ENCODE results near the gene RRP1B. TPM values are rescaled to one million over a fixed set of nuclear protein-coding genes. Genes with fewer than 3 reads are reported as not detected.
A peak's percentile ranks its signal among the peaks of the same experiment; 100 is the strongest.
"Not testable (repeated sequence)": the region's sequence is repeated elsewhere in the genome, so short reads cannot be mapped to it uniquely, and the experiment has no call there.

Gene RRP1B
- total RNA-seq, 2 donors from 2014 or later: 38.3 to 81.8 TPM

DNA sequence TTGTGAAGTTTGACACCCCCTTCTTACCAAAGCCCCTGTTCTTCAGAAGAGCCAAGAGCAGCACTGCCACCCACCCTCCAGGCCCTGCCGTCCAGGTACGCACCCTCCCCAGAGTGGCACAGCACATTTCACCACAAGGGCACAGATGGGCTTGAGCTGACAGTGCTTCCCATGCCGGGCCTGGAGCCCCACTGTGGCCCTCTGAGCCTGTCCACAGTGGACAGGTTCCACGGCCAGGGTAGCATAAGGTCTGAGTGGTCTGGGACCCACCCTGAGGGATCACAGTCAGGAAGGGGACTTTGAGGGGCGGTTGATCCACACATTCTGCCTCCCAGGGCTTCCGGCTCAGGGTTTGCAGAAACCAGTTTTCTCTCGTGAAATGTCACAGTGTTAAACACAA is 31.0 kb downstream of the RRP1B start:
- no peak for DNase-seq (ENCODE audit: low spot score)
- Mint-ChIP-seq H3K36me3 (peaks cover 22% of the 10 kb centered on the region), H3K27ac (no peak overlapping the region), H3K4me1 (ENCODE audit: low read depth in 2 of 2) (no peaks in the 10 kb centered on the region), H3K9me3 (no peaks in the 10 kb centered on the region), H3K4me3 (no peak overlapping the region), H3K27me3 (no peaks in the 10 kb centered on the region)
- ATAC-seq: no peak

DNA sequence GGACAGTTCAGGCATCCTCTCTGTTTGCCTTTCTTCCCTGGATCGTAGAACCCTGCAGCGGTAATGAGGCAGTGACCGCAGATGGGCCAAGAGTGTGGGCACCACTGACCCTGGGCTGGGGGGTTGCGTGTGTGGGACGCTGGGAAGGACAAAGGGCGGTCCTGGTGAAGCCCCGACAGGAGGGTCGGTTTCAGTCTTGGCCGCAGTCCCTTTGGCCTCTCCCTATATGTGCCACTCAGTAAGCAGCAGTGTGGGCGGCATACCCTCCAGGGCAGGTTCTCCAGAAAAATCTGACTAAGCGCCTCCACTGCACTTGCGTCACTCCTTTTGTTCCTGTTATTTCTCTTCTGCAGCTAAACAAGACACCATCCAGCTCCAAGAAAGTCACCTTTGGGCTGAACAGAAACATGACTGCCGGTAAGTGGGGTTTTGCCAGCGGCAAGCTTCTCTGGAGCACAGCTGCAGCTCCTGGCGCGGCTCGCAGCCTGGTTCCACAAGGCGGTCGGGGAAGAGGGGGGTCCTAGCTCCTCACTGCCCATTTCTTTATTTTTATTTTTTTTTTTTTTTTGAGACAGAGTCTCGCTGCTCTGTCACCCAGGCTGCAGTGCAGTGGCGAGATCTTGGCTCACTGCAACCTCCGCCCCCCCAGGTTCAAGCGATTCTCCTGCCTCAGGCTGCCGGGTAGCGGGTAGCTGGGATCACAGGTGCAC is 31.9 kb downstream of the RRP1B start:
- H3K4me1 Mint-ChIP-seq (ENCODE audit: low read depth in 2 of 2): no peaks in the 10 kb centered on the region
- H3K27ac Mint-ChIP-seq: no peak overlapping the region
- no peak for ATAC-seq
- no peaks in the 10 kb centered on the region for H3K9me3 Mint-ChIP-seq
- DNase-seq (ENCODE audit: low spot score): no peak
- H3K36me3 Mint-ChIP-seq: peaks cover 23% of the 10 kb centered on the region
- H3K4me3 Mint-ChIP-seq: no peak overlapping the region
- H3K27me3 Mint-ChIP-seq: no peaks in the 10 kb centered on the region

DNA sequence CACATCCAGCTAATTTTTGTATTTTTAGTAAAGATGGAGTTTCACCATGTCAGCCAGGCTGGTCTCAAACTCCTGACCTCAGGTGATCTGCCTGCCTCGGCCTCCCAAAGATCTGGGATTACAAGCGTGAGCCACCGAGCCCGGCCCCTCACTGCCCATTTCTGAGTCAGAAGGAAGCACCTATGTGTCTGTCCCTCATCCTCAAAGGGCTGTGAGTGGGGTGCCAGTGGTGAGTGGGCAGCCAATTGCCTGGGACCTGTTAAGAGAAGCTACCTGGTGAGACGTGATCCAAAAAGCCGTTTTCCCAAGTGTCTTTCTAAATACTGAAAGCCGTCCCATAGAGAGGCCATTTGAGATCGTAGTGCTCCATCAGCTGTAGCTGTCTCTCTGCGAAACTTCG is 32.4 kb downstream of the RRP1B start:
- H3K4me1 Mint-ChIP-seq (ENCODE audit: low read depth in 2 of 2): no peaks in the 10 kb centered on the region
- H3K4me3 Mint-ChIP-seq: no peak overlapping the region
- peaks cover 18% of the 10 kb centered on the region for H3K36me3 Mint-ChIP-seq
- no peaks in the 10 kb centered on the region for H3K27me3 Mint-ChIP-seq
- DNase-seq (ENCODE audit: low spot score): no peak
- no peak for ATAC-seq
- H3K27ac Mint-ChIP-seq: no peak overlapping the region
- H3K9me3 Mint-ChIP-seq: no peaks in the 10 kb centered on the region

DNA sequence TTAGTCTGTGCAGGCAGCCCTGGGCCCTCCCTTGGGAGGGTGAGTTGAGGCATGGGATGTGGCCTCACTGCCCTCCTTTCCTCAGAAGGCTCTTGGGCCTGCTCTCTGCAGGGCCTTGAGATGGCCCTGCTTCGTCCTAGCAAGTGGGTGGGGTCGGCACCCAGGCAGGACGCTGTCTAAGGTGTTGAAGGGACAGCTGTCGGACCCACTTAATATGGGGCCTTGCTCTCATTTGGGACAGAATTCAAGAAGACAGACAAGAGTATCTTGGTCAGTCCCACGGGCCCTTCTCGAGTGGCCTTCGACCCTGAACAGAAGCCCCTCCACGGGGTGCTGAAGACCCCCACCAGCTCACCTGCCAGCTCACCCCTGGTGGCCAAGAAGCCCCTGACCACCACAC is 33.6 kb downstream of the RRP1B start:
- no peak for DNase-seq (ENCODE audit: low spot score)
- H3K36me3 Mint-ChIP-seq: peaks cover 11% of the 10 kb centered on the region
- no peak overlapping the region for H3K4me3 Mint-ChIP-seq
- H3K27ac Mint-ChIP-seq: no peak overlapping the region
- no peaks in the 10 kb centered on the region for H3K9me3 Mint-ChIP-seq
- ATAC-seq: no peak
- no peaks in the 10 kb centered on the region for H3K27me3 Mint-ChIP-seq
- no peaks in the 10 kb centered on the region for H3K4me1 Mint-ChIP-seq (ENCODE audit: low read depth in 2 of 2)

DNA sequence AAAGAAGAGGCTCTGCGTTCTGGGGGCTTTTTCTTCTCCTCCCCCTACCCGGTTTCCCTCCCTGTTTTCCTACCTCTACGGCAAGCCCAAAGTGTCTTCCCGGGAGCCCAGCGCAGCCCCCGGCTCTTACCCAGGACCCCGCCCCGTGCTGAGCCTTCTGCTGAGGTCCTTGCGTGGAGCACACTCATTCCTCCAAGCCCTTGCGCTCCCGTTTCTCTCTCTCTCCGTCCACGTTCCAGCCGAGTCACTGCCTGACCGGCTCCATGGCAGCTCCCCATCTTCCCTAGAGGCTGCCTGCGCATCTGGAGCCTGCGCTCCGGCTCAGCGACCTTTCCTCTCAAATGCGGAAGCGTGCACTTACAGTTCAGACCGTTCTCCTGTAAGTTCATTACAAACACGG is 34.6 kb downstream of the RRP1B start:
- Mint-ChIP-seq H3K27ac (no peak overlapping the region), H3K27me3 (no peaks in the 10 kb centered on the region), H3K4me3 (no peak overlapping the region), H3K36me3 (peaks cover 11% of the 10 kb centered on the region), H3K4me1 (ENCODE audit: low read depth in 2 of 2) (no peaks in the 10 kb centered on the region), H3K9me3 (no peaks in the 10 kb centered on the region)
- DNase-seq (ENCODE audit: low spot score): no peak
- ATAC-seq: no peak

DNA sequence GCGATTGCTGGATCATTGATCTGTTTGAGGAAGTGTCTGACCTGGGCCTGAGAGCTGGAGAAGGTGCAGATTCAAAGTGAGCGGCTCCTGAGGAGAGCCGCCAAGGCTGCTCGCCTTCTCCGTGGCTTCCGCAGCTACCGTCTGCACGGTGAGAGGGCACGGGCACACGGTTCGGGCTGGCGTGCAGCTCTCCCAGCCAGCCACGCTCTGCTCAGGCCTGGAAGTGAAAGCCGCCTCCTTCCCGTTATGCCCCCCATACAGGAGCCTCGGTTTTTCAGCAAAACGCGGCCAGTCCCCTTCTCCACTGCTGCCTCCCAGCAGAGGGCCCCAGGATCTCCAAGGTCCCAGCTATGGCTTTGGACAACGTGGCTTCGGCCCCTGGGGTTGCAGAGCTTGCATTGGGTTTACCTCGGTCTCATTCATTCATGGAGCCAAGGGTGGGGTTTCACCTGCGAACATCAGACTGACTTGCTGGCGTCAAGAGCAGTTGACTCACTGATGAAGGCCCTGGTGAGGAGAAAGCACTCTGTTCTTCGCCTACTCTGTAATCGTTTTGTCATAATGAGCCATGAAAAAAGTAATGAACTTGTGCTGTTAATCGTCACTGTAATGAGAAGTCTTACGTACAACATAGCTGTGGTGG is 35.2 kb downstream of the RRP1B start:
- H3K4me1 Mint-ChIP-seq (ENCODE audit: low read depth in 2 of 2): no peaks in the 10 kb centered on the region
- H3K27me3 Mint-ChIP-seq: no peaks in the 10 kb centered on the region
- peaks cover 11% of the 10 kb centered on the region for H3K36me3 Mint-ChIP-seq
- H3K27ac Mint-ChIP-seq: no peak overlapping the region
- no peaks in the 10 kb centered on the region for H3K9me3 Mint-ChIP-seq
- DNase-seq (ENCODE audit: low spot score): no peak
- H3K4me3 Mint-ChIP-seq: no peak overlapping the region
- ATAC-seq: no peak

DNA sequence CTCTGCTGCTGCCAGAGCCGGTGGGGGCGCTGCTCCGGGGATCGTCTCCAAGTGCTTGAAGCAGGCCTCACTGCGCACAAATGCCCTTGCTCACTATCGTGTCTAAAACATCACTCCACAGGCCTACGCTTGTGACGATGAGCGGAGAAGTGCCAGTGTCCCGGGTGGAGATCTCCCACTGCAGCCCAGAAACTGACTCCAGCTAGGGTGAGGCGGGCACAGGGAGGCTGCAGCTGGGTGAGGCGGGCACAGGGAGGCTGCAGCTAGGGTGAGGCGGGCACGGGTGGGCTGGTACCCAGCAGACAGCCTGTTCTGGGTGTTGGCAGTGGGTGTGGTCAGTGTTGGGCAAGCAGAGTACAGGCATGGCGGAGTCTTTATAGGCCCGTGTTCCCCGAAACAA is 36.9 kb downstream of the RRP1B start:
- DNase-seq (ENCODE audit: low spot score): no peak

DNA sequence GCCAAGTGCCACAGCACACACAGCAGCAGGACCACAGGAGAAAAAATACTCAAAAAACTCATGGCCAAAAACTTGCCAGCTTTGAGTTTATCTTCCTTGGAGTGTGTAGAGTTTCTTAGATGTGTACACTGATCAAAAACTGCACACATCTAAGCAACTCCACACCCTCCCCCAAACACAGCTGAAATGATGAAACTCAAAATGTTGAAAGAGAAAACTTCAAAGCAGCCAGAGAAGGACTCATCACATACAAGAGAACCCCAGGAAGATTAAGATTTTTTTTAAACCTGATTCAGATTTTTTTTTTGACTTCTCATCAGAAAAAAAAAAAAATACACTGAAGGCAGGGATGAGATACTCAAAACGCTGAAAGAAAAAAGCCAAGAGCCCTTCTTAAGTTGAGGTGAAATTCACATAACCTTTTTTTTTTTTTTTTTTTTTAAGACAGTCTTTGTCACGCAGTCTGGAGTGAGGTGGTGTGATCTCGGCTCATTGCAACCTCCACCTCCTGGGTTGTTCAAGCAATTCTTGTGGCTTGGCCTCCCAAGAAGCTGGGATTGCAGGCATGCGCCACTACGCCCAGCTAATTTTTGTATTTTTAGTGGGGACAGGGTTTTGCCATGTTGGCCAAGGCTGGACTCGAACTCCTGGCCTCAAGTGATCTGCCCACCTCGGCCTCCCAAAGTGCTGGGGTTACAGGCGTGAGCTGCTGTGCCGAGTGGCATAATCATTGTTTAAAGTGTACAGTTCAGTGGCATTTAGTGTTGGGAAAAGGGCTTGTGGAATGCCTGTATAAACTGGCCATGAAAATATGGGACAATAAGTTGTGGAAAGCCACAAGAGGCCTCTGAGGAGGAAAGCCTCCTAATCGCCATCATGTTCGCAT is 38.6 kb downstream of the RRP1B start:
- Mint-ChIP-seq H3K4me3 (no peak overlapping the region), H3K27ac (no peak overlapping the region), H3K4me1 (ENCODE audit: low read depth in 2 of 2) (peaks cover 4 to 9% of the 10 kb centered on the region in 2 donors), H3K36me3 (peaks cover 6% of the 10 kb centered on the region), H3K27me3 (no peaks in the 10 kb centered on the region), H3K9me3 (no peaks in the 10 kb centered on the region)
- ATAC-seq (no peak), DNase-seq (ENCODE audit: low spot score) (no peak)

More for the DNA sequence above, 36.9 kb downstream of the RRP1B start:
- H3K4me1 Mint-ChIP-seq (ENCODE audit: low read depth in 2 of 2): peaks cover 0 to 3% of the 10 kb centered on the region in 2 donors
- no peaks in the 10 kb centered on the region for H3K9me3 Mint-ChIP-seq
- no peak for ATAC-seq
- H3K27me3 Mint-ChIP-seq: no peaks in the 10 kb centered on the region
- H3K36me3 Mint-ChIP-seq: peaks cover 6% of the 10 kb centered on the region
- no peak overlapping the region for H3K4me3 Mint-ChIP-seq
- no peak overlapping the region for H3K27ac Mint-ChIP-seq

DNA sequence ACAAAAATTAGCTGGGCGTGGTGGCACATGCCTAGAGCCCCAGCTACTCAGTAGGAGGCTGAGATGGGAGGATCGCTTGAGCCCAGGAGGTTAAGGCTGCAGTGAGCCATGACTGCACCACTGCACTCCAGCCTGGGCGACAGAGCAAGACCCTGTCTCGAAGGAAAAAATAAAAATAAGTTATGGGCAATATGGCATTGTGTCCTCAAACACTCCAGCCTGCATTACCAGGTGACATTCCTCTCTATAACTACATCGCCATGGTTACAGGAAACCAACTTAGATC is 40.1 kb downstream of the RRP1B start:
- H3K27ac Mint-ChIP-seq; H3K27me3 Mint-ChIP-seq; H3K4me3 Mint-ChIP-seq; H3K9me3 Mint-ChIP-seq; ATAC-seq; H3K36me3 Mint-ChIP-seq; DNase-seq (ENCODE audit: low spot score): not testable (repeated sequence)
- H3K4me1 Mint-ChIP-seq (ENCODE audit: low read depth in 2 of 2): peaks cover 9 to 10% of the 10 kb centered on the region in 2 donors

DNA sequence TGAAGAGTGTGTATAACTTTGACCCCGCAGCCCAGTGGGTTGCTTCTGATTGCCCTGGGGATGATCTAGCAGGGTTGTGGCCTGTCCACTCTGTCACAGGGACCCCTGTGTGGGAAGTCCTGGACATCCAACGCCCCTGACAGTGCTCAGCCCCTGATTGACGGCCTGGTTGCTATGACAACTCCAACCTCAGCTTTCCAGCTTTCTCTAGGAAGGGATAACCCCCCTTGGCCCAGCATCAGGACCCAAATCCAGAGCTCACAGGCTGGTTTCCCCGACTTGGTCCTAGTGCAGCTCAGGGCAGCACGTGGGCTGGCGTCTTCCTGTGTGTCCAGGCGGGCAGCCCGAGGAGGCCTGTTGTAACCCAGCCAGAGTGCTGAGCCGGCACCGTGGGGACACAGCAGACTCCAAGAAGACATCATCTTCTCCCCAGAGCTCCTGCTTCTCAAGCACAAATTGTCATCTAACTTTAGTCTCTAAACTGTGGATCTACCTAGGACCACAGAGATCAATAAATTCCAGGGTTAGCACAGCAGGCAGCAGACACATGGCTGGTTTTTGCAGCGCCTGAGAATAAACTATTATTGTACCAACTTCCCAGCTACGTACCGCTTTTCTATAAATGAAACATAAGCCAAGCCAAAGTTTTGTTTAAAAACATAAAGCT is 40.7 kb downstream of the RRP1B start:
- Mint-ChIP-seq H3K27me3 (no peaks in the 10 kb centered on the region), H3K36me3 (peaks cover 6% of the 10 kb centered on the region), H3K4me3 (no peak overlapping the region), H3K4me1 (ENCODE audit: low read depth in 2 of 2) (peaks cover 9 to 10% of the 10 kb centered on the region in 2 donors), H3K27ac (no peak overlapping the region), H3K9me3 (no peaks in the 10 kb centered on the region)
- no peak for DNase-seq (ENCODE audit: low spot score)
- ATAC-seq: no peak

DNA sequence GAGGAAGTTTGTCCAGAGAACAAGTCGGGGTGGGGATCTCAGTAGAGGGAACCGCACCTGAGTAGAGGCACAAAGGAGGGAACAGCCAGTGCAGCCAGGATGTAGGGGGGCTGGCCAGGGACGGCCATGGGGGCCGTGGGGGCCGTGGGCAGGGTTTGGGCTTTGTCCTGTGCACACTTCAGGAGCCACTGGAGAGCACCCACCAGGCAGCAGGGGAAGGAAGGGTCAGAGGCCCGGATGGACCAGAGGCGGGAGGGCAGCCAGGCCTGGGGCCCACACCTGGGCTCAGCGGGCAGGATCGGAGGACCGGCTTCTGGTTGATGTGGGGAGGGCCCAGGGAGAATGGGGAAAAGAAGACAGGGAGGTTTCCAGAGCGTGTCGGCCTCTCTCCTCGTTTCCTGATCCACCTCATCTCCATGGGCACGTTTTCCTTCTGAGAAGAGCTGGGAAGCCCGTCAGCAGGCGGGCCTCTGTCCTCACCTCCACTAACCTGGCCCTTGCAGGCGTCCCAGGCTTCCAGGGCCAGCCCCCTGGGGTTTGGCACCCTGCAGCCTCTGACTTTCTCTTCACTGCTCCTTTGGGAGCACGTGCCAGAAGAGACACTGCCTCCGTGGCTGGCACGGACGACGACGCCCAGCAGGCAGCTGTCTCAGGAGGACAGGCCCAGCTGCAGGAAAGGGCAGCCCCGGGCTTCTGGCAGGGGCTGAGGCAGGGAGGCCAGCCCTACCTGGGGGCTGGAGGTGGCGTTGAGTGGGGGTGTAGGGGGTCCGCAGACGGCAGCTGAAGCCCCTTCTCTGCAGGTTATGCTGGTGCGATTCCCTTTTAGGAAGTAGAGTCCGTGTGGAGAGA is 42.8 kb downstream of the RRP1B start:
- no peak overlapping the region for H3K4me3 Mint-ChIP-seq

DNA sequence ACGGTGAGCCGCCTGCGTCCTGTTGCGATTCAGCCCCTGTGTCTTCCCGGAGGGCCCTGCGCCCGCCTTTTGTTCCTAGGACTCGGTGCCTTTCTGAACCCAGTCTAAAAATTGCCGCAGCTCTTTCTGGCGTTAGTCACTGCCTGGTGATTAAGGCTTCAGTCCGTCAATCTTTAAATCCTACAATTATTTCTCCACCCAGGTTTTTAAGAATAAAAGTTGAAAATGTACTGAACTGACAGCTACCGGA is 43.4 kb downstream of the RRP1B start:
- Mint-ChIP-seq H3K4me1 (ENCODE audit: low read depth in 2 of 2) (peaks cover 9 to 10% of the 10 kb centered on the region in 2 donors), H3K9me3 (no peaks in the 10 kb centered on the region), H3K36me3 (no peaks in the 10 kb centered on the region), H3K27ac (no peak overlapping the region), H3K4me3 (peak overlapping the region; percentile 36), H3K27me3 (no peaks in the 10 kb centered on the region)
- DNase-seq (ENCODE audit: low spot score) (no peak), ATAC-seq (no peak)

More for the DNA sequence above, 42.8 kb downstream of the RRP1B start:
- Mint-ChIP-seq H3K27me3 (no peaks in the 10 kb centered on the region), H3K9me3 (no peaks in the 10 kb centered on the region), H3K27ac (no peak overlapping the region), H3K36me3 (no peaks in the 10 kb centered on the region), H3K4me1 (ENCODE audit: low read depth in 2 of 2) (peaks cover 9 to 10% of the 10 kb centered on the region in 2 donors)
- DNase-seq (ENCODE audit: low spot score): no peak
- ATAC-seq: no peak
